GM06990 (cell line): Measurements from ENCODE around the gene USF3.
"Not testable (repeated sequence)": the region's sequence is repeated elsewhere in the genome, so short reads cannot be mapped to it uniquely, and the experiment has no call there.

Source experiments
- DNase-seq: peaks from one replicate; pipeline ENCODE4 v3.0.0-alpha.2; 2011; ENCODE audit not compliant: insufficient read length; ENCODE audit errors: extremely low read depth
- H3K27me3 ChIP-seq: replicated peaks from 2 replicates; pipeline ENCODE4 v1.6.0; 2011; ENCODE audit warnings: low read length; ENCODE audit not compliant: control insufficient read depth, insufficient read depth
- H3K36me3 ChIP-seq: 2 replicates; pipeline ENCODE4 v1.5.1; 2011; ENCODE audit warnings: low read length; ENCODE audit not compliant: control insufficient read depth, insufficient read depth
- H3K4me3 ChIP-seq: replicated peaks from 2 replicates; pipeline ENCODE4 v1.5.1; 2011; ENCODE audit warnings: low read depth, mild to moderate bottlenecking, control low read depth, low read length
- TF ChIP-seq, protein P1 (sequence below): IDR thresholded peaks from 2 replicates; pipeline ENCODE4 v1.5.1; 2011; ENCODE audit warnings: low read length, control low read depth, mild to moderate bottlenecking, inconsistent platforms; ENCODE audit not compliant: insufficient read depth, poor library complexity, severe bottlenecking

USF3 gene

DNA sequence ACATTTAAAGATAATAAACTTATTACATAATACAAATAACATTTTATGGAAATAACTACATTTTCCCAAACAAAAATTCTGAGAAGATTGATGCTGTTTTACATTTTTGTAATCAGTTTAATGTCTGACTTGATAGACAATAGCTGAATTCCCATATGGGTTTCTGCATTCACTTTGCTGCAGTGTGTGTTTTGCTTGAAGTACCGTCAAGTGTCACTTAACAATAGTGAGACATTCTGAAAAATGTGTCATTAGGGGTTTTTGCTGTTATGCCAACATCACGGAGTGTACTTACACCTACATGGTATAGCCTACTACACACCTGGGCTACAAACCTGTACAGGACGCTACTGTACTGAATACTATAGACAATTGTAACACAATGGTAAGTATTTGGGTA lies 57.5 kb downstream of the USF3 start:
- TF ChIP-seq, protein P1, sequence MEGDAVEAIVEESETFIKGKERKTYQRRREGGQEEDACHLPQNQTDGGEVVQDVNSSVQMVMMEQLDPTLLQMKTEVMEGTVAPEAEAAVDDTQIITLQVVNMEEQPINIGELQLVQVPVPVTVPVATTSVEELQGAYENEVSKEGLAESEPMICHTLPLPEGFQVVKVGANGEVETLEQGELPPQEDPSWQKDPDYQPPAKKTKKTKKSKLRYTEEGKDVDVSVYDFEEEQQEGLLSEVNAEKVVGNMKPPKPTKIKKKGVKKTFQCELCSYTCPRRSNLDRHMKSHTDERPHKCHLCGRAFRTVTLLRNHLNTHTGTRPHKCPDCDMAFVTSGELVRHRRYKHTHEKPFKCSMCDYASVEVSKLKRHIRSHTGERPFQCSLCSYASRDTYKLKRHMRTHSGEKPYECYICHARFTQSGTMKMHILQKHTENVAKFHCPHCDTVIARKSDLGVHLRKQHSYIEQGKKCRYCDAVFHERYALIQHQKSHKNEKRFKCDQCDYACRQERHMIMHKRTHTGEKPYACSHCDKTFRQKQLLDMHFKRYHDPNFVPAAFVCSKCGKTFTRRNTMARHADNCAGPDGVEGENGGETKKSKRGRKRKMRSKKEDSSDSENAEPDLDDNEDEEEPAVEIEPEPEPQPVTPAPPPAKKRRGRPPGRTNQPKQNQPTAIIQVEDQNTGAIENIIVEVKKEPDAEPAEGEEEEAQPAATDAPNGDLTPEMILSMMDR = no peak

DNA sequence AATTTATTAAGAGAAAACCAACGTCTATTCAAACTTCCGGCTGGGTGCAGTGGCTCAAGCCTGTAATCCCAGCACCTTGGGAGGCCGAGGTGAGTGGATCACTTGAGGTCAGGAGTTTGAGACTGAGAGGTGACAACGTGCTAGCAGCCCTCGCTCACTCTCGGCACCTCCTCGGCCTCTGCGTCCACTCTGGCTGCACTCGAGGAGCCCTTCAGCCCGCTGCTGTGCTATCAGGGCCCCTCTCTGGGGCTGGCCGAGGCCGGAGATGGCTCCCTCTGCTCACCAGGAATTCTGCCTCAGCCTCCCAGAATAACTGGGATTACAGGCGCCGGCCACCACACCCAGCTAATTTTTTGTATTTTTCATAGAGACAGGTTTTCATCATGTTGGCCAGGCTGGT lies 58.7 kb downstream of the USF3 start:
- Histone ChIP-seq H3K27me3 (no peaks in the 10 kb centered on the region), H3K4me3 (no peak overlapping the region), H3K36me3 (no peaks in the 10 kb centered on the region)
- TF ChIP-seq, protein P1 = no peak
- DNase-seq = no peak

More for the DNA sequence above, 57.5 kb downstream of the USF3 start:
- Histone ChIP-seq H3K4me3 (no peak overlapping the region), H3K27me3 (no peaks in the 10 kb centered on the region), H3K36me3 (no peaks in the 10 kb centered on the region)
- DNase-seq = no peak

- H3K27me3 ChIP-seq, H3K36me3 ChIP-seq, H3K4me3 ChIP-seq, DNase-seq: not testable (repeated sequence)
These were observed 60.4 kb downstream of the USF3 start for GRCh38 chr3:113636034-113636433.

DNA sequence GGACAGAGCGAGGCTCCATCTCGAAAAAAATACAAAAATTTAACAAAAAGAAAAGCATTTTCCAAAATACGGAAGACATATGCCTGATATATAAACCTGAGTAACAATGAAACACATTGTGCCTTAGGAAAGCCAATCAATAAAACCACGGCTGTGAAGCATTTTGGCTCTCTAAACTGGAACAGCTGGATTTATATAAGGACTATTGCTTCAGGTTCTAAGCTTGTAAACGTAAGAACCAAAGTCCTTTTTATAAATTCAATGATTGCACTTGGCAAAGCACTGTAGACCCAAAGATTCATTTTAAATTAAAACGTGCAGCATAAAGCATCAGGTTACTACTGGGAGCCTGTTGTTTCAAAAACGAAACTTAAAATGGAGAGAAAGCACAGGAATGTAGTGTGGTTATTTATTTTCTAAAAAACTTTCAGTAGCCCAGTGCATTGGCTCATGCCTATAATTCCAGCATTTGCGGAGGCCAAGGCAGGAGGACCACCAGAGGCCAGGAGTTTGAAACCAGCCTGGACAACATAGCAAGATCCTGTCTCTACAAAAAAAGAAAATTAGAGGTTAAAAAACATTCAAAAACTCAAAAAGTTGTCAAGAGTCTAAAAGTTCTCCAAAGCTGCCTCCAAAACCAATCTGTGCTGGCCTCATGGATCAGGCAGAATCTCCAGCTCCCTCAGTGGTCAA lies 61.5 kb downstream of the USF3 start:
- no peak for DNase-seq
- H3K27me3 ChIP-seq = no peaks in the 10 kb centered on the region
- H3K4me3 ChIP-seq = no peak overlapping the region
- peaks cover 3% of the 10 kb centered on the region for H3K36me3 ChIP-seq
- TF ChIP-seq, protein P1 = no peak

GRCh38 chr3:113631573-113631972 lies 64.9 kb downstream of the USF3 start:
- DNase-seq = no peak

GRCh38 chr3:113630956-113631542 lies 65.4 kb downstream of the USF3 start:
- Histone ChIP-seq H3K36me3 (peaks cover 14% of the 10 kb centered on the region), H3K27me3 (no peaks in the 10 kb centered on the region), H3K4me3 (no peak overlapping the region)
- DNase-seq = no peak
- TF ChIP-seq, protein P1 = no peak

More at GRCh38 chr3:113631573-113631972, 64.9 kb downstream of the USF3 start:
- no peak overlapping the region for H3K4me3 ChIP-seq
- peaks cover 14% of the 10 kb centered on the region for H3K36me3 ChIP-seq
- TF ChIP-seq, protein P1 = no peak
- H3K27me3 ChIP-seq = no peaks in the 10 kb centered on the region
